Fibroblast of lung (primary cell): ENCODE data around the gene PSD4. TPM values are rescaled to one million over a fixed set of nuclear protein-coding genes. Genes with fewer than 3 reads are reported as not detected.

Experiments
- DNase-seq, 2 donors: peaks; one replicate each; pipeline versions ENCODE4 v3.0.0 to v3.0.0-alpha.2; 2010; ENCODE audit warnings: low read depth in 2 of 2
- H2AFZ ChIP-seq: 2 replicates; pipeline ENCODE4 v1.5.1; 2012; ENCODE audit warnings: low read length, control low read depth, inconsistent platforms
- H3K27ac ChIP-seq: 2 replicates; pipeline ENCODE4 v1.5.1; 2011; ENCODE audit warnings: low read length, control low read depth; ENCODE audit not compliant: insufficient read depth
- H3K27me3 ChIP-seq: 2 replicates; pipeline ENCODE4 v1.5.1; 2011; ENCODE audit warnings: mild to moderate bottlenecking, low read length; ENCODE audit not compliant: control insufficient read depth, insufficient read depth
- H3K36me3 ChIP-seq: 2 replicates; pipeline ENCODE4 v1.5.1; 2011; ENCODE audit warnings: low read length; ENCODE audit not compliant: control insufficient read depth, insufficient read depth
- H3K4me1 ChIP-seq: 2 replicates; pipeline ENCODE4 v1.5.1; 2011; ENCODE audit warnings: low read length; ENCODE audit not compliant: control insufficient read depth, insufficient read depth; ENCODE audit errors: extremely low read depth
- H3K4me2 ChIP-seq: 2 replicates; pipeline ENCODE4 v1.5.1; 2011; ENCODE audit warnings: low read length, control low read depth; ENCODE audit not compliant: insufficient read depth; ENCODE audit errors: extremely low read depth
- H3K4me3 ChIP-seq, 4 experiments: fragments of 200-600 bp in 1 of 4; sonication (generic) in 1 of 4; replicated peaks in 1 of 4; 2 replicates each; pipeline ENCODE4 v1.5.1; 2011 to 2016; ENCODE audit warnings: low read length in 4 of 4, low read depth in 3 of 4, mild to moderate bottlenecking in 3 of 4, control low read depth in 2 of 4, inconsistent platforms in 1 of 4, mixed read lengths in 1 of 4; ENCODE audit not compliant: insufficient read depth in 1 of 4; ENCODE audit errors: control extremely low read depth in 1 of 4
- H3K79me2 ChIP-seq: 2 replicates; pipeline ENCODE4 v1.5.1; 2012; ENCODE audit warnings: mild to moderate bottlenecking, low read length, inconsistent platforms; ENCODE audit not compliant: control insufficient read depth, insufficient read depth
- H3K9ac ChIP-seq: 2 replicates; pipeline ENCODE4 v1.5.1; 2011; ENCODE audit warnings: mild to moderate bottlenecking, low read length, control low read depth; ENCODE audit not compliant: insufficient read depth
- H3K9me3 ChIP-seq: 2 replicates; pipeline ENCODE4 v1.5.1; 2012; ENCODE audit warnings: low read depth, low read length; ENCODE audit not compliant: control insufficient read depth, insufficient read depth
- H4K20me1 ChIP-seq: 2 replicates; pipeline ENCODE4 v1.5.1; 2011; ENCODE audit warnings: low read length; ENCODE audit not compliant: control insufficient read depth, insufficient read depth; ENCODE audit errors: extremely low read depth
- CTCF ChIP-seq, 2 donors: IDR thresholded peaks in 1 of 2; conservative IDR thresholded peaks in 1 of 2; 1 replicate in 1 of 2; 2 replicates in 1 of 2; pipeline ENCODE4 v1.5.1; 2011 to 2012; ENCODE audit warnings: low read length in 2 of 2, control low read depth in 1 of 2, inconsistent platforms in 1 of 2, low read depth in 1 of 2, mild to moderate bottlenecking in 1 of 2
- EZH2 ChIP-seq: IDR thresholded peaks from 2 replicates; pipeline ENCODE4 v1.5.1; 2012; ENCODE audit warnings: low read length, control low read depth, mild to moderate bottlenecking; ENCODE audit errors: missing control alignments
- polyA plus RNA-seq, 2 donors: library from polyadenylated mRNA; depleted of rRNA in 1 of 2; stranded (reverse) in 1 of 2; unstranded in 1 of 2; fragments of >200 nt; gene quantifications; 2 replicates each; pipeline ENCODE4 v1.2.1, GENCODE V29; 2011 to 2012; ENCODE audit warnings: missing spikeins in 1 of 2
- total RNA-seq: library from RNA; depleted of rRNA; stranded (reverse); fragments of >200 nt; gene quantifications from 2 replicates; pipeline ENCODE4 v1.2.1, GENCODE V29; 2014

Gene PSD4
- total and polyA plus RNA-seq, 2 donors (not counting 1 experiment from before 2014, with no cell fraction given): 1.0 to 6.1 TPM

GRCh38 chr2:113156278-113157117, 17.3 kb upstream of the PSD4 start:
- H3K4me2 ChIP-seq: no peak overlapping the region
- no peaks in the 10 kb centered on the region for H3K79me2 ChIP-seq
- H3K36me3 ChIP-seq: no peaks in the 10 kb centered on the region
- H4K20me1 ChIP-seq: no peaks in the 10 kb centered on the region
- H3K9ac ChIP-seq: no peak overlapping the region
- peak overlapping the region in 2 of 4 experiments; percentile 27 to 50 for H3K4me3 ChIP-seq
- H3K4me1 ChIP-seq: peaks cover 5% of the 10 kb centered on the region
- H3K27me3 ChIP-seq: no peaks in the 10 kb centered on the region
- no peaks in the 10 kb centered on the region for H3K9me3 ChIP-seq
- no peak overlapping the region for H3K27ac ChIP-seq
- peak in 1 of 2 donors; percentile 15 for DNase-seq
- no peak for TF ChIP-seq EZH2
- no peak for TF ChIP-seq CTCF (conservative IDR thresholded peaks at IDR 0.05 in 1 of 2, IDR thresholded peaks at IDR 0.05 in 1 of 2; ENCODE audit: low read depth in 1 of 2, low read length in 2 of 2)
- no peak overlapping the region for H2AFZ ChIP-seq

- H3K9ac ChIP-seq: peak overlapping the region; percentile 17
- peak; percentile 23 to 45 for DNase-seq
These were observed 16.5 kb upstream of the PSD4 start for GRCh38 chr2:113157118-113157896.

More at GRCh38 chr2:113157118-113157896, 16.5 kb upstream of the PSD4 start:
- Histone ChIP-seq H3K79me2 (no peaks in the 10 kb centered on the region), H3K9me3 (no peaks in the 10 kb centered on the region), H3K4me2 (peak overlapping the region; percentile 23), H4K20me1 (no peaks in the 10 kb centered on the region), H3K4me3 (peak overlapping the region; percentile 6 to 63 (median 32)), H3K36me3 (no peaks in the 10 kb centered on the region), H3K27me3 (no peaks in the 10 kb centered on the region), H3K27ac (no peak overlapping the region), H3K4me1 (peaks cover 5% of the 10 kb centered on the region), H2AFZ (peak overlapping the region; percentile 72)
- TF ChIP-seq EZH2 (no peak), CTCF (conservative IDR thresholded peaks at IDR 0.05 in 1 of 2, IDR thresholded peaks at IDR 0.05 in 1 of 2; ENCODE audit: low read depth in 1 of 2, low read length in 2 of 2) (no peak)
